Effector CD8-positive, alpha-beta T cell (primary cell): ENCODE data around the gene ZNF433.

Experiments used
- DNase-seq: peaks from one replicate; lab custom pipeline; 2025; lab: John Stamatoyannopoulos, UW

The ZNF433 gene

DNA sequence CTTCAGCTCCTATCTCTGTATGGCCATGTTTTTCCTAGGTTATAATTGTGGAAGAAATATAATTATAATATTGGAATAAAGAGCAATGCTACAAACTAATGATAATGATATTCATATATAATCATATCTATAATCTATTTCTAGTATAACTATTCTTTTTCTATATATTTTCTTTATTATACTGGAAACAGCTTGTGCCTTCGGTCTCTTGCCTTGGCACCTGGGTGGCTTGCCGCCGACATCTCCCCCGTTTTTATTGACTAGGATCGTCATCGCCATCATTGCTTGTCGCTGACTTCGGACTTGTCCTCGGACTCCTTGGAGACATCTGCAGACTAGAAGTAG lies 46.4 kb downstream of the ZNF433 start:
- no peak for DNase-seq

DNA sequence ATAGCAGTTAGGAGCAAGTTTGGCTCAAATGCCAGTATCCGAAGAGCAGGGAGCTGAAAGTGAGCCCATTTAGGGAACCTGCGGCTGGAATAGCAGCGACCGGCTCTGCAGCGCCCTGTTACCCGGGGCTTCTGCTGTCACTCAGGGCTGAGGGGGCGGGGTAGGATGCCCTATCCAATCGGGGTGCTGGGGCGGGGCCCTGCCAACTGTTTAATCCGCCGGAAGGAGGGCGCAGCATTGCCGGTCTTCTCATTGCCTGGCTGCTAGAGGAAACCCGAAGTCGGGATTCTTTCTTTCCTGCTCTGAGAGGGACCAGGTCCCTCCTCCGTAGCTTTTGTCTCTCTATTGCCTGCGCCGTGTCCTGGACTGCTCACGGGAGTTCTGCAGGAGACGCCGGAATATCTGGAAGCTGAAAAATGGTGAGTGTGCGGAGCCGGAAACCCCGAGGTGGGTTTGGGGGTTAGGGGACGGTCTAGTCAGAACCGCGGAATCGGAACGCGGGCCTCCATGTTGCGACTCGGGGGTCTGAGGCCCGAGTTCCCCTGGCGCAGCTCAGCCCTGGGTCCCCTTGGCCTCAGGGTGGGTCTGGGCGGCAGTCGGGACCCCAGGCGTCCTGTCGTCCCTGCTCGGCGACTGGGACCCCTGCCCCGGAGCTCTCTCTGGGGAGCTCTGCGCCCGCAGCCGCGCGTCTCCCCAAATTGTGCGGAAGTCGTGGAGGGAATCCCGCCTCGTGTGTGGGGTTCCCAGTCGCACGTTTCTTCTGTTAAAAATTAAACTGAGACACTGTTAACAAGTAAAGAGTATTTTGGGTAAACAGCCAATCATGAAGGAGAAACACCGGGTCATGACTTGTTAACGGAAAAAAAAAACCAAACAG lies 47.8 kb downstream of the ZNF433 start:
- peak; percentile 88 for DNase-seq

DNA sequence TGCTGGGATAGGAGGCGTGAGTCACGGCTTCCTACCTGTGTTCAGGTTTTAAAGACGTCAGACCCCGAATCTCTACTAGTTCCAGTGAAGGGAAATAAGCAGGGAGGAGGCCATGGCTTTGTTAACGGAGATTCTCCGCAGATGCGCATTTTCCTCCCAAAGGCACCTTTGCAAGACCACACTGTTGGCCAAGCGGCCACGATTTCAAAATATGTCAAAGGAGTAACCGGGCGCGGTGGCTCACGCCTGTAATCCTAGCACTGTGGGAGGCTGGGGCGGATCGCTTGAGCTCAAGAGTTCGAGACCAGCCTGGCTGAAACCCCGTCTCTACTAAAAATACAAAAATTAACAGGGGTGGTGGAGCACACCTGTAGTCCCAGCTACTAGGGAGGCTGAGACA lies 48.7 kb downstream of the ZNF433 start:
- no peak for DNase-seq

DNA sequence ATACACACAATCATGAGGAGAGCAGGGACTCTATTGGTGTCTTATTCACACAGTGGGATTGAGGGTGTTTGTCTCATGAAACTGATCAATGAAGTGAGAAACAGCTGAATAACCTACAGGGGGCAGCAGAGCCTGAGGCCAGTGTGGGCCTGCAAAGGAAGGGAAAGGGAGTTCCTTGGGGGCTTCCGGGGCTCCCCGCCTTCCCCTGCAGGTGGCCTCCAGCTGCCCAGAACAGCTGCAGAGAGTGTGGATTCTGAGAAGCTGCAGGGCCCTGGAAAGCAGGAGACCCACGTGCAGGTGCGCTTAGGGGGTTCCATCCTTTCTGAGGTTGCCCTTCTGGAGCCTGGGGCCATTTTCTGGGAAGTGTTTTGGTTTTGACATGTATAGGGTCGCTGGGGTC lies 50.5 kb downstream of the ZNF433 start:
- no peak for DNase-seq

DNA sequence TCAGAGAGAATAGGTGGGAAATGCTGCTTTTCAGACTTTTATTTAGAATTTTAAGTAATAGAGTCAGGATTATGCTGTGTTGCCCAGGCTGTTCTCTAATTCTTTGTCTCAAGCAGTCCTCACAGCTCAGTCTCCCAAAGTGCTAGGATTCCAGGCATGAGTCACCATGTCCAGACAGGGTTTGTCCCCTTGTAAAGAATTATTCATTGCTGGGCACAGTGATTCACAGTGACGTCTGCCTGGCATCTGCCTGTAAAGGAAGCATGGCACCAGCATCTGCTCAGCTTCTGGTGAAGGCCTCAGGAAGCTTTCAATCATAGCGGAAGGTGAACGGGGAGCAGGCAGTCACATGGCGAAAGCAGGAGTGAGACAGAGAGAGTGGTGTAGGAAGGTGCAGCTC lies 53.0 kb downstream of the ZNF433 start:
- no peak for DNase-seq

DNA sequence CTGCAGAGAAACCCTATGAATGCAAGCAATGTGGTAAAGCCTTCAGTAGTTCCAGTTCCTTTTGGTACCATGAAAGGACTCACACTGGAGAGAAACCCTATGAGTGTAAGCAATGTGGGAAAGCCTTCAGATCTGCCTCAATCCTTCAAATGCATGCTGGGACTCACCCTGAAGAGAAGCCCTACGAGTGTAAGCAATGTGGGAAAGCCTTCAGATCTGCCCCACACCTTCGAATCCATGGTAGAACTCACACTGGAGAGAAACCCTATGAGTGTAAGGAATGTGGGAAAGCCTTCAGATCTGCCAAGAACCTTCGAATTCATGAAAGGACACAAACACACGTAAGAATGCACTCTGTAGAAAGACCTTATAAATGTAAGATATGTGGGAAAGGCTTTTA lies 56.0 kb downstream of the ZNF433 start:
- no peak for DNase-seq

DNA sequence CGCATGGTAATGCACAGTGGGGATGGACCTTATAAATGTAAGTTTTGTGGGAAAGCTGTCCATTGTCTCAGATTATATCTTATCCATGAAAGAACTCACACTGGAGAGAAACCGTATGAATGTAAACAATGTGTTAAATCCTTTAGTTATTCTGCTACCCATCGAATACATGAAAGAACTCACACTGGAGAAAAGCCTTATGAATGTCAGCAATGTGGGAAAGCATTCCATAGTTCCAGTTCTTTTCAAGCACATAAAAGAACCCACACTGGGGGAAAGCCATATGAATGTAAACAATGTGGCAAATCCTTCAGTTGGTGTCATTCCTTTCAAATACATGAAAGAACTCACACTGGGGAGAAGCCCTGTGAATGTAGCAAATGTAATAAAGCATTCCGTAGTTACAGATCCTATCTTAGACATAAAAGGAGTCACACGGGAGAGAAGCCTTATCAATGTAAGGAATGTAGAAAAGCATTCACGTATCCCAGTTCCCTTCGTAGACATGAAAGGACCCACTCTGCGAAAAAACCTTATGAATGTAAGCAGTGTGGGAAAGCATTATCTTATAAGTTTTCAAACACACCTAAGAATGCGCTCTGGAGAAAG lies 56.9 kb downstream of the ZNF433 start:
- no peak for DNase-seq

DNA sequence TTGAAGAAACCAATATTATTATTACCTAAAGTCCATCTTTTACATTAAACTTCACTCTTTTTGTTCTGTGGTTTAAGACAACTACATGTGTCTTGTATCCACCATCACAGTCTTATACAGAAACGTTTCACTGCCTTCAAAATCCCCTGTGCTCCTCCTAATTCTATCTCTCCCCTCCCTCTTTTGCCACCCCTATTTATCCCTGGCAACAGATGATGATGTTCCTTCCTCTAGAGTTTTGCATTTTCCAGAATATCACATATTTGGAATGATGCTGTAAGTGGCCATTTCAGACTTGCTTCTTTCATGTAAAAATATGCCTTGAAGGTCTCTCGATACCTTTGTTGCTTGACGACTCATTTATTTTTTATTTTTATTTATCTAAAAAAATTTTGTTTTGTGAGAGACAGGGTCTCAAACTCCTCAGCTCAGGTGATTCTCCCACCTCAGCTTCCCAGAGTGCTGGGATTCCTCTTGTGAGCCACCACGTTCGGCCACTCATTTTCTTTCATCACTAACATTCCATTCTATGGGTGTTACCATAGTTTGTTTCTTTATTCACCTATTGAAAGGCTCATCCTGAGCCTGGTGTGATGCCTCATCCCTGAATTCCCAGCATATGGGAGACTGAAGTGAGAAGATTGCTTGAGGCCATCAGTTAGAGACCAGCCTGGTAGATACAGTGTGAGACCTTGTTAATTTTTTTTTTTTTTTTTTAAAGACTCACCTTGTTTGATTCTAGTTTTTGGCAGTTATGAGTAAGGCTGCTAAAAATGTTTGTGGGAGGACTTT lies 62.3 kb downstream of the ZNF433 start:
- DNase-seq: no peak

DNA sequence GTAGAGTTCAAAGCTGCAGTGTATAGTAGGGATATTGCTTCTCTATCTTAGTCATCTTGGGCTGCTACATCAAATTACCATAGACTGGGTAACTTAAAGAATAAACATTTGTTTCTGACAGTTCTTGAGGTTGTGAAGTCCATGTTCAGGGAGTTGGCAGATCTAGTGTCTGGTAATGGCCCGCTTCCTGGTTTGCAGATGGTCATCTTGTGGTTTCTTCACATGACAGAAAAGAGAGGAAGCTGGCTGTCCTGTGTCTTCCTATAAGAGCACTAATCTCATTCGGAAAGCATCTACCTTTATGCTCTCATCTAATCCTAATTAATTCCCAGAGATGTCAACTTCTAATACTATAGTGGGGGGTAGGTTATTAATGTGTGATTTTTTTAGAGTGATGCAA lies 64.4 kb downstream of the ZNF433 start:
- no peak for DNase-seq

DNA sequence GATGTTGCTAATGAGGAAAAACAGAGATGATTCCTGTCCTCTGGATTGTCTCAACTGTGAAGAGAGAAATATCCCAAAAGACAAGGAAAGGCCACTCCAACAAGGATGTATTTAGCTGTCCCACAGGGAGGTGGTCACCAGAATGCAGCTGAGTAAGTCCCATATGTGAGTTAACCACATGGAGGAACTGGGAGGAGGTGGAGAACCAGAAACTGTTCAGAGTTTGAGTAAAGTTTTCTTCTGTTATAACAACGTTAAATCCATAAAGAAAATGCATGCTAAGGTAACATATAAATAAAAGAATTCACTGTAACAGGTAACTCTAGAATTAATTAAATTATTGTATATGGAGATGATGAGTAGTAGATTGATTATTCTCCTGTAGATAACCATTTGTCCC lies 65.3 kb downstream of the ZNF433 start:
- DNase-seq: no peak

DNA sequence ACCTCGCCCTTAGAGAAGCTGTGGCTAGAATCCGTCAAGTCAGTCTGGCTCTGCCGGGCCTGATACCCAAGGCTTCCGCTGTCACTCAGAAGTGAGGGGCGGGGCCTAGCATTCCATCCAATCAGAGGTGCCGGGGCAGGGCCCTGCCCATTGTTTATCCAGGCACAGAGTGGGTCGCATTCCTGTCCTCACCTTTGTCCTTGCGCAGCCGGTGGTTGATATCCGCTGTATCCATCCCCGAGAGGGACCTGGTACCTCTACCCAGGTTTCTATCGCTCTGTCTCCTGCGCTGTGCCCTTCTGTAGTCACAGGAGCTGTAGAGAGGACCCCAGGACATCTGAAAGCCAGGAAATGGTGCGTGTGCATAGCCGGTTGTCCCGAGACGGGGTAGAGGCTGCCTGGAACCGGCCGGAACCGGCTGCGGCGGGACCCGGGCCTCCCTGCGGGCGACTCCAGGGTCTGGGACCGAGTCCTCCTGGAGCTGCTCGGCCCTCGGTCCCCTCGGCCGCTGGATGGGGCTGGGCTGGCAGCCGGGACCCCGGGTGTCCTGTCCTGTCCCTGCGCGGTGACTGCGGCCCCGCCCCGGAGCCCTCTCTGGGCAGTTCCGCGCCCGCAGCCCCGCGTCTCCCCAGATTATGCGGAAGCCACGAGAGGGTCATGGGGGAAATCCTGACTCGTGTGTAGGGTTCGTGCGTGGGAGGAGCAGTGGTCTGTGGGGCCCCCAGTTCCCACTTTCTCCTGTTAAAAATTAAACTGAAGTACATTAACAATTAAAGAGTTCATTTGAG lies 70.4 kb downstream of the ZNF433 start, which contains the start of gene ZNF763:
ZNF763 (plus strand) TSS at position 183 of the 788 bp plus-strand sequence; CDS start at position 352, 169 bp downstream.
- peak; percentile 81 for DNase-seq
